Vagina (tissue), 2 donors: ENCODE results near the gene COL26A1.

Source experiments
- CTCF ChIP-seq, 3 experiments: fragments of 450-650 bp in 2 of 3; fragments of 200-600 bp in 1 of 3; sonication (generic) in 1 of 3; IDR thresholded peaks; one replicate each; pipeline ENCODE4 v1.5.1; 2017 to 2019; ENCODE audit warnings: antibody characterized with exemption in 3 of 3, mild to moderate bottlenecking in 2 of 3, moderate library complexity in 2 of 3
- POLR2AphosphoS5 ChIP-seq, 2 donors: sonication (generic); formaldehyde crosslinking; IDR thresholded peaks; one replicate each; pipeline ENCODE4 v1.9.0; 2017; ENCODE audit warnings: antibody characterized with exemption in 2 of 2, mild to moderate bottlenecking in 2 of 2, low read depth in 1 of 2; ENCODE audit not compliant: insufficient read depth in 1 of 2

DNA sequence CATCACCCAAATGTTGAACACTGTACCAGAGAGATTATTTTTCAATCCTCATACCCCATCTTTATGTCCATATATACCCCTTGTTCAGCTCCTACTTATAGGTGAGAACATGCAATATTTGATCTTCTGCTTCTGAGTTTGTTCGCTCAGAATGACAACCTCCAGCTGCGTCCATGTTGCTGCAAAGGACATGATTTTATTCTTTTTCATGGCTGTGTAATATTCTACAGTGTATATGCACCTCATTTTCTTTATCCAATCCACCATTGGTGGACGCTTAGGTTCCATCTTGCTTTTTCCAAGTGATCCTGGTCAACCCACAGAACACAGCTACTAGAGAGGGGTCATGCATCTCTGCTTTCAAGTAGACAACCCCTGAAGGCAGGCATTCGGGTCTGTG is 166.9 kb downstream of the COL26A1 start:
- TF ChIP-seq CTCF (IDR thresholded peaks at IDR 0.05) (no peak), POLR2AphosphoS5 (IDR thresholded peaks at IDR 0.05; ENCODE audit: insufficient read depth in 1 of 2, low read depth in 1 of 2) (no peak)
